ENCODE measurements around the gene UMODL1. TPM values are rescaled to one million over a fixed set of nuclear protein-coding genes. Genes with fewer than 3 reads are reported as not detected.

UMODL1 gene
- total and polyA plus RNA-seq, 10 of the 15 experiments (the other 5 are each of a cell fraction or from before 2014, with no cell fraction given): 0.01 to 0.11 (median 0.03) TPM; not detected in 5

GRCh38 chr21:42109873-42110525 is 38.9 kb downstream of the UMODL1 start:
- peaks cover 12% of the 10 kb centered on the region for H3K4me1 ChIP-seq (ENCODE audit: control insufficient read depth, insufficient read depth, low read length)
- ChIA-PET CTCF (interaction anchor here (0.9 kb wide), 1 partner anchor 293 kb away, joined by 4 read pairs; no protein-coding TSS in a partner anchor), POLR2A (no interaction called here), SMC1A (ENCODE audit: uncharacterized antibody, unreplicated experiment) (interaction anchor here (2.5 to 2.9 kb wide), 2 partner anchors 103 to 293 kb away, joined by 15 to 17 read pairs; no protein-coding TSS in a partner anchor), RAD21 (ENCODE audit: unreplicated experiment) (no interaction called here)
- H2AFZ ChIP-seq (ENCODE audit: control insufficient read depth, low read depth, low read length): no peak overlapping the region
- no peaks in the 10 kb centered on the region for H3K36me3 ChIP-seq (ENCODE audit: control insufficient read depth in 2 of 2, insufficient read depth in 2 of 2, low read length in 1 of 2)
- ATAC-seq (no peak), FAIRE-seq (no peak), DNase-seq (ENCODE audit: low read depth, low spot score) (no peak)
- no peaks in the 10 kb centered on the region for H3K9me3 ChIP-seq (replicated peaks; ENCODE audit: control insufficient read depth, insufficient read depth, low read length)
- H4K20me1 ChIP-seq (ENCODE audit: control insufficient read depth, insufficient read depth): no peaks in the 10 kb centered on the region
- no peaks in the 10 kb centered on the region for H3K79me2 ChIP-seq (ENCODE audit: control insufficient read depth, insufficient read depth, low read length)
- BruUV-seq (replicated peaks): no TSS peak
- H3K4me3 ChIP-seq: no peak overlapping the region
- whole genome bisulfite sequencing (ENCODE audit: insufficient coverage, insufficient replicate concordance, low lambda C conversion rate, missing lambda C conversion rate): 69% methylated on average over 17 of the region's 17 CpGs
- in situ Hi-C loops (cut with MboI): loop anchor here (5.0 to 10.0 kb wide), 3 partner anchors 65 to 498 kb away; no protein-coding TSS in a partner anchor
- no peak for TF ChIP-seq ZNF207 (IDR thresholded peaks at IDR 0.05; ENCODE audit: borderline replicate concordance)
- H3K27ac ChIP-seq (ENCODE audit: control insufficient read depth, insufficient read depth): no peak overlapping the region
- no peak overlapping the region for H3K4me2 ChIP-seq (ENCODE audit: control insufficient read depth, insufficient read depth)
- intact Hi-C loops (cut with micrococcal nuclease; ENCODE audit: unreplicated experiment): loop anchor here (10.0 kb wide), 1 partner anchor 185 kb away; no protein-coding TSS in a partner anchor
- H3K9ac ChIP-seq (ENCODE audit: control insufficient read depth, insufficient read depth, low read length): no peak overlapping the region
- peaks cover 0 to 2% of the 10 kb centered on the region in 2 experiments; a peak in 2 of 4 replicates for H3K27me3 ChIP-seq (replicated peaks in 1 of 2; ENCODE audit: control insufficient read depth in 2 of 2, insufficient read depth in 2 of 2, low read length in 1 of 2)

- no peak overlapping the region for H3K4me3 ChIP-seq
- DNase-seq (ENCODE audit: low read depth, low spot score): no peak
- H4K20me1 ChIP-seq (ENCODE audit: control insufficient read depth, insufficient read depth): no peaks in the 10 kb centered on the region
- ChIA-PET CTCF (interaction anchor here (0.6 to 3.9 kb wide), 3 partner anchors 15 to 354 kb away, joined by 3 to 15 read pairs (median 5); no protein-coding TSS in a partner anchor), SMC1A (ENCODE audit: uncharacterized antibody, unreplicated experiment) (no interaction called here), POLR2A (no interaction called here), RAD21 (ENCODE audit: unreplicated experiment) (no interaction called here)
- intact Hi-C loops (cut with micrococcal nuclease; ENCODE audit: unreplicated experiment) (loop anchor here (10.0 kb wide), 1 partner anchor 186 kb away; no protein-coding TSS in a partner anchor), in situ Hi-C loops (cut with MboI) (loop anchor here (5.0 kb wide), 2 partner anchors 289 to 499 kb away; no protein-coding TSS in a partner anchor)
- H3K9ac ChIP-seq (ENCODE audit: control insufficient read depth, insufficient read depth, low read length): no peak overlapping the region
- no peak for FAIRE-seq
- H3K4me1 ChIP-seq (ENCODE audit: control insufficient read depth, insufficient read depth, low read length): peaks cover 12% of the 10 kb centered on the region
- no peaks in the 10 kb centered on the region for H3K79me2 ChIP-seq (ENCODE audit: control insufficient read depth, insufficient read depth, low read length)
- H3K4me2 ChIP-seq (ENCODE audit: control insufficient read depth, insufficient read depth): no peak overlapping the region
- H3K9me3 ChIP-seq (replicated peaks; ENCODE audit: control insufficient read depth, insufficient read depth, low read length): no peaks in the 10 kb centered on the region
- 40% methylated on average over 23 of the region's 24 CpGs for WGBS (ENCODE audit: insufficient coverage, insufficient replicate concordance, low lambda C conversion rate, missing lambda C conversion rate)
- BruUV-seq (replicated peaks): no TSS peak
- peaks cover 0 to 2% of the 10 kb centered on the region in 2 experiments; a peak in 2 of 4 replicates for H3K27me3 ChIP-seq (replicated peaks in 1 of 2; ENCODE audit: control insufficient read depth in 2 of 2, insufficient read depth in 2 of 2, low read length in 1 of 2)
- H3K36me3 ChIP-seq (ENCODE audit: control insufficient read depth in 2 of 2, insufficient read depth in 2 of 2, low read length in 1 of 2): no peaks in the 10 kb centered on the region
- ATAC-seq: no peak
- H3K27ac ChIP-seq (ENCODE audit: control insufficient read depth, insufficient read depth): no peak overlapping the region
- H2AFZ ChIP-seq (ENCODE audit: control insufficient read depth, low read depth, low read length): no peak overlapping the region
- TF ChIP-seq PAX5 (IDR thresholded peaks at IDR 0.05; ENCODE audit: borderline replicate concordance, low read depth, low read length): no peak
- no peak for TF ChIP-seq MLLT1 (IDR thresholded peaks at IDR 0.05)
- no peak for TF ChIP-seq ATF3 (IDR thresholded peaks at IDR 0.05; ENCODE audit: borderline replicate concordance, extremely low read depth, low read depth, low read length)
- TF ChIP-seq NRF1 (conservative IDR thresholded peaks at IDR 0.05; ENCODE audit: low read depth, low read length): no peak
- no peak for TF ChIP-seq LARP7 (IDR thresholded peaks at IDR 0.05)
- TF ChIP-seq TCF7 (IDR thresholded peaks at IDR 0.05; ENCODE audit: borderline replicate concordance): no peak
- no peak for TF ChIP-seq NFIC (IDR thresholded peaks at IDR 0.05; ENCODE audit: low read depth, low read length)
- TF ChIP-seq ESRRA (IDR thresholded peaks at IDR 0.05; ENCODE audit: low read length): no peak
- no peak for TF ChIP-seq USF2 (IDR thresholded peaks at IDR 0.05; ENCODE audit: borderline replicate concordance, low read depth, low read length)
- no peak for TF ChIP-seq KLF5 (IDR thresholded peaks at IDR 0.05; ENCODE audit: partially characterized antibody)
- no peak for TF ChIP-seq KAT2A (conservative IDR thresholded peaks at IDR 0.05; ENCODE audit: control insufficient read depth, low read depth, low read length)
- TF ChIP-seq KDM1A (IDR thresholded peaks at IDR 0.05; ENCODE audit: borderline replicate concordance): no peak
These were observed 39.8 kb downstream of the UMODL1 start for GRCh38 chr21:42110691-42111469.

All from GM12878 (cell line).